ENCODE results near the gene CBFB. TPM values are rescaled to one million over a fixed set of nuclear protein-coding genes. Genes with fewer than 3 reads are reported as not detected.

CBFB gene
- total RNA-seq, 1 experiment from 2014 or later = 76.3 TPM

DNA sequence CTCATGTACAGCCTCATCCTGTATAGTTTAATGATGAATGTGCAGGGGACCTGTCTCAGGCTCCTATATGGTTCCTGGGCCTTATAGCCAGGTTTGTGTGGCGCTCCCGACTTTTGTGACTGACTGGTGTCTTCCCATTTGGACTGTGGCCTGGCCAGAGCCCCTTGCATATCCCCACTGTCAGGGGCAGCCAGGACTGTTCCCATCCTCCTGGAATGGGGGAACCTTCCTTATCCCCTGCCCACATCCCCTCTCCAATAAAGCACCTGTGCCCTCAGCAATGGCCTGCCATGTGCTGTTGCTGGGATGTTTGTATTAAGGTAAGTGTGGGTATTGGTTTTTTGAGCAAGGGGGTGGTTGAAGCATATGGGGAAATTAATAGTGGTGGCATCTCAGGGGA lies 119.3 kb downstream of the CBFB start:
- peaks cover 12% of the 10 kb centered on the region; the same call in 1 of the 2 replicates for H3K27me3 ChIP-seq (ENCODE audit: insufficient read depth, low read length)
- no peak overlapping the region for H3K4me2 ChIP-seq (ENCODE audit: insufficient read depth, insufficient read length, low read length)
- no peak overlapping the region for H3K9ac ChIP-seq (ENCODE audit: extremely low read depth, insufficient read length, low read length)
- H2BK12ac ChIP-seq (ENCODE audit: insufficient read length, low read depth, low read length) = no peak overlapping the region
- Mint-ChIP-seq H3K27ac (no peak overlapping the region; a peak in 1 of 7 replicates), H3K27me3 (ENCODE audit: low read depth) (peaks cover 23% of the 10 kb centered on the region), H3K36me3 (ENCODE audit: insufficient read depth in 1 of 3, low read depth in 3 of 3) (peaks cover 13 to 54% (median 54%) of the 10 kb centered on the region in 3 experiments), H3K4me3 (no peak overlapping the region; a peak in 1 of 5 replicates), H3K9me3 (peaks cover 0 to 3% of the 10 kb centered on the region in 2 experiments; a peak in 2 of 5 replicates), H3K4me1 (peaks cover 10 to 14% of the 10 kb centered on the region in 2 experiments)
- no CpG with 5 or more reads among the region's 2 CpGs for WGBS (ENCODE audit: extremely low coverage, insufficient read length, low lambda C conversion rate)
- no peak overlapping the region for H2BK20ac ChIP-seq (ENCODE audit: low read depth, low read length, poor library complexity, severe bottlenecking)
- no peak overlapping the region for H4K8ac ChIP-seq (replicated peaks; ENCODE audit: insufficient read length, low read depth, low read length)
- no peaks in the 10 kb centered on the region for H3K9me3 ChIP-seq (ENCODE audit: control insufficient read depth, low read depth, low read length)
- H3K27ac ChIP-seq (ENCODE audit: insufficient read length, low read depth, low read length) = no peak overlapping the region
- no peak overlapping the region for H3K14ac ChIP-seq (ENCODE audit: insufficient read depth, low read length)
- no peak overlapping the region for H2BK5ac ChIP-seq (ENCODE audit: insufficient read length, low read length)
- no peaks in the 10 kb centered on the region for H3K79me1 ChIP-seq (ENCODE audit: insufficient read depth, low read depth, low read length, poor library complexity, severe bottlenecking)
- no peaks in the 10 kb centered on the region for H4K20me1 ChIP-seq (ENCODE audit: control insufficient read depth, insufficient read depth, insufficient read length)
- no peak overlapping the region for H3K4ac ChIP-seq (ENCODE audit: low read depth, low read length)
- no peak overlapping the region for H3K56ac ChIP-seq (ENCODE audit: insufficient read length, low read depth, low read length)
- peaks cover 5% of the 10 kb centered on the region for H3K23me2 ChIP-seq (ENCODE audit: insufficient read length, low read depth, low read length, poor library complexity, severe bottlenecking)
- no peak overlapping the region for H2BK15ac ChIP-seq (ENCODE audit: low read depth, low read length)
- H3K4me1 ChIP-seq (ENCODE audit: insufficient read depth, low read length) = no peaks in the 10 kb centered on the region
- H3T11ph ChIP-seq (ENCODE audit: low read length) = no peak overlapping the region
- H4K91ac ChIP-seq (ENCODE audit: insufficient read length, low read depth, low read length) = no peak overlapping the region
- no peak overlapping the region for H2BK120ac ChIP-seq (ENCODE audit: low read depth, low read length, poor library complexity, severe bottlenecking)
- no peak overlapping the region for H2AK5ac ChIP-seq (ENCODE audit: insufficient read length, low read length)
- no peaks in the 10 kb centered on the region for H3K79me2 ChIP-seq (ENCODE audit: insufficient read depth, low read length)
- DNase-seq = no peak
- H3K23ac ChIP-seq (ENCODE audit: insufficient read length, low read depth, low read length) = no peak overlapping the region
- TF ChIP-seq, protein P1, sequence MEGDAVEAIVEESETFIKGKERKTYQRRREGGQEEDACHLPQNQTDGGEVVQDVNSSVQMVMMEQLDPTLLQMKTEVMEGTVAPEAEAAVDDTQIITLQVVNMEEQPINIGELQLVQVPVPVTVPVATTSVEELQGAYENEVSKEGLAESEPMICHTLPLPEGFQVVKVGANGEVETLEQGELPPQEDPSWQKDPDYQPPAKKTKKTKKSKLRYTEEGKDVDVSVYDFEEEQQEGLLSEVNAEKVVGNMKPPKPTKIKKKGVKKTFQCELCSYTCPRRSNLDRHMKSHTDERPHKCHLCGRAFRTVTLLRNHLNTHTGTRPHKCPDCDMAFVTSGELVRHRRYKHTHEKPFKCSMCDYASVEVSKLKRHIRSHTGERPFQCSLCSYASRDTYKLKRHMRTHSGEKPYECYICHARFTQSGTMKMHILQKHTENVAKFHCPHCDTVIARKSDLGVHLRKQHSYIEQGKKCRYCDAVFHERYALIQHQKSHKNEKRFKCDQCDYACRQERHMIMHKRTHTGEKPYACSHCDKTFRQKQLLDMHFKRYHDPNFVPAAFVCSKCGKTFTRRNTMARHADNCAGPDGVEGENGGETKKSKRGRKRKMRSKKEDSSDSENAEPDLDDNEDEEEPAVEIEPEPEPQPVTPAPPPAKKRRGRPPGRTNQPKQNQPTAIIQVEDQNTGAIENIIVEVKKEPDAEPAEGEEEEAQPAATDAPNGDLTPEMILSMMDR (conservative IDR thresholded peaks at IDR 0.05) = no peak
- H3K18ac ChIP-seq (ENCODE audit: insufficient read length, low read depth, low read length) = no peak overlapping the region
- H2AFZ ChIP-seq (ENCODE audit: low read length) = no peak overlapping the region
- H4K5ac ChIP-seq (ENCODE audit: insufficient read length, low read depth, low read length) = no peak overlapping the region
